Activated B cell treated with CpG ODN at 0.5 μM for 24 hours (primary cell): ENCODE data around the gene ABCD3. TPM values are rescaled to one million over a fixed set of nuclear protein-coding genes. Genes with fewer than 3 reads are reported as not detected.

Experiments used
- ATAC-seq: fragments of 200-7000 bp; cut with Tn5 transposase; one replicate; pipeline ENCODE4 v1.10.0; 2021; ENCODE audit warnings: low read depth, mild to moderate bottlenecking, moderate library complexity
- CTCF ChIA-PET: fragments of 350-600 bp; sonication (Branson Sonifier 250); formaldehyde crosslinking; loops from one replicate; lab custom pipeline; 2021; ENCODE audit warnings: antibody characterized with exemption; lab: Charles Lee
- POLR2A ChIA-PET: fragments of 350-600 bp; sonication (Branson Sonifier 250); formaldehyde crosslinking; loops from one replicate; lab custom pipeline; 2021; ENCODE audit warnings: antibody characterized with exemption; lab: Charles Lee
- DNase-seq: peaks from one replicate; pipeline ENCODE4 v3.0.0; 2022
- H3K27ac Mint-ChIP-seq: one replicate; pipeline ENCODE4 v1.8.0; 2020; ENCODE audit warnings: mixed read lengths
- H3K27me3 Mint-ChIP-seq: one replicate; pipeline ENCODE4 v1.8.0; 2021; ENCODE audit warnings: mixed read lengths
- H3K36me3 Mint-ChIP-seq: one replicate; pipeline ENCODE4 v1.8.0; 2021; ENCODE audit warnings: low read depth, mixed read lengths
- H3K4me1 Mint-ChIP-seq: one replicate; pipeline ENCODE4 v1.8.0; 2021; ENCODE audit warnings: mixed read lengths
- H3K4me3 Mint-ChIP-seq: one replicate; pipeline ENCODE4 v1.8.0; 2020; ENCODE audit warnings: mild to moderate bottlenecking, mixed read lengths
- H3K9me3 Mint-ChIP-seq: one replicate; pipeline ENCODE4 v1.8.0; 2020; ENCODE audit warnings: mixed read lengths
- CTCF ChIP-seq: fragments of 200-600 bp; IDR thresholded peaks from one replicate; pipeline ENCODE4 v1.8.0; 2022; ENCODE audit warnings: antibody characterized with exemption, mild to moderate bottlenecking
- intact Hi-C: fragments of 100-400 bp; cut with micrococcal nuclease; formaldehyde crosslinking; loops from one replicate; pipeline ENCODE4 v1.15.1; 2024
- total RNA-seq: library from RNA; stranded (reverse); gene quantifications from 2 replicates; pipeline ENCODE4 v1.2.3, GENCODE V29; 2022

ABCD3 gene
- total RNA-seq, 1 donor from 2014 or later: 23.2 TPM

DNA sequence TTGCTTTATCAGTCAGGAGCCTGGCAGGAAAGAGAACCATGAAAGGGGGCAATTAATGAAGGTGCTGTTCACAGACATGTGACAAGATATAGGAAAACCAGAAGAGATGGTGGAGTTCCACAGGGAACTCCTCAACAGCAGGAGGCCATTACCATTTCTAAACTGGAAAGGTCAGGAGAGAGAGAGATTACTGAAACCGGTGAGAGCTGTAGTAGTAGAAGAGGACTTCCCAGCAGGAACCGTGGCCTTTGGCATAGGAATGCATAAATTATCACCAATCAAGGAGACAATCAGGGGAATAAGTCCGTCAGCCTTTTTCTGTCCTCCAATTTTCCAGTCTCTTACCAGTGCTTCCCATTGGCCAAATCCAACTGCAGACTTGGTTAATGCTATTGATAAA, 23.0 kb upstream of the ABCD3 start:
- Mint-ChIP-seq H3K9me3 (peaks cover 2% of the 10 kb centered on the region), H3K4me3 (no peak overlapping the region), H3K36me3 (no peaks in the 10 kb centered on the region), H3K27ac (no peak overlapping the region), H3K4me1 (no peaks in the 10 kb centered on the region), H3K27me3 (peaks cover 21% of the 10 kb centered on the region)
- ATAC-seq (no peak), DNase-seq (no peak)
- intact Hi-C loops: no loop called here
- TF ChIP-seq CTCF: no peak
- CTCF ChIA-PET: no interaction called here
- POLR2A ChIA-PET: no interaction called here

- ATAC-seq: no peak
Observed at GRCh38 chr1:94395748-94396309, 22.4 kb upstream of the ABCD3 start.

DNA sequence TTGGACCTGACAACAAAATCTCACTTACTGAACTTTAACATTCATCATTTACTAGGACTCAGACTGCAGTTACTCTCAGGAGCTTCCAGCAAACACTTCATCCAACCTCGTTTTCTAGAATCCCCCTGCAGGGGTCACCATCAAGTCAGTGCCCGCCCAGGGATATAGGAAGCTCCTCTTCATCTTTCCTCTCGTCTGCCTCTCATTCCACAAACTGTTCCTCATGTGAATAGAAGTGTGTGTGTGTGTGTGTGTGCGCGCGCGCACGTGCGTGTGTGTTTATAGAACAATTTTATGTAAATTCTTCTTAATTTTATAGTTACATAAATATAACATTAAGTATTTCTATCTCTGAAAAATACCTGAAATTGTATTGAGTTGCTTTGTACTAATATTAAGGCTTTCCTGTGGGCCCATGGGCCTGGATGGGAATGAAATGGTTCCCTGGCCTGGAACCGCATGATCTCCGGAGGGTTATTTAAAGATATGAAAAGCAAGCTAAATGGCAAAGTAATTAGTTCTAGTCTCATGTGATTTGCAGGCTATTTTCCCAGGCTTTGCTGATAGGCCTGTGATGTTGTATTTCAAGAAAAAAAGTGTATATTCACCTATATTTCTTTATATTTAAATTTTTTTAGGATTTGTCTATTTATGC, 21.7 kb upstream of the ABCD3 start:
- intact Hi-C loops: no loop called here
- ATAC-seq: no peak
- no peak for TF ChIP-seq CTCF
- POLR2A ChIA-PET: no interaction called here
- Mint-ChIP-seq H3K9me3 (no peaks in the 10 kb centered on the region), H3K27ac (no peak overlapping the region), H3K36me3 (no peaks in the 10 kb centered on the region), H3K4me3 (no peak overlapping the region), H3K27me3 (peaks cover 19% of the 10 kb centered on the region), H3K4me1 (no peaks in the 10 kb centered on the region)
- DNase-seq: no peak
- CTCF ChIA-PET: interaction anchor here (1.1 kb wide), 1 partner anchor 67 kb away, joined by 4 read pairs; no protein-coding TSS in a partner anchor

More at GRCh38 chr1:94395748-94396309, 22.4 kb upstream of the ABCD3 start:
- H3K9me3 Mint-ChIP-seq: peaks cover 2% of the 10 kb centered on the region
- H3K27ac Mint-ChIP-seq: no peak overlapping the region
- intact Hi-C loops: no loop called here
- no peak for DNase-seq
- no peak overlapping the region for H3K4me3 Mint-ChIP-seq
- TF ChIP-seq CTCF: no peak
- peaks cover 21% of the 10 kb centered on the region for H3K27me3 Mint-ChIP-seq
- ChIA-PET CTCF (no interaction called here), POLR2A (no interaction called here)
- no peaks in the 10 kb centered on the region for H3K36me3 Mint-ChIP-seq
- no peaks in the 10 kb centered on the region for H3K4me1 Mint-ChIP-seq

DNA sequence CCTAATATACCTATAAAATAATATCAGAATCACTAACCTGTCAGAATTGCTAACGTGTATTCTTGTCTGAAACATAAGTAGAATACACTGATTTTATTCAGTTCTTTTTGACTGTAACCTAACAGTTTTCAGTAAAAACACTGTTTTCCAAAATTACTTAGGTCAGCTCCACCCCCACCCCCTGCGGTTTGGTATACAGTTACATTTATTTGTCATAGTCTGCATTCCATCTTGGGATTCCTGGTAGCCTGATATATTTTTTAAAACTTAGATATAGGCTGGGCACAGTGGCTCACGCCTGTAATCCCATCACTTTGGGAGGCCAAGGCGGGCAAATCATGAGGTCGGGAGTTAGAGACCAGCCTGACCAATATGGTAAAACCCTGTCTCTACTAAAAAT, 19.8 kb upstream of the ABCD3 start:
- POLR2A ChIA-PET: no interaction called here
- TF ChIP-seq CTCF: no peak
- CTCF ChIA-PET: no interaction called here
- Mint-ChIP-seq H3K4me1 (no peaks in the 10 kb centered on the region), H3K27me3 (peaks cover 12% of the 10 kb centered on the region), H3K27ac (no peak overlapping the region), H3K9me3 (no peaks in the 10 kb centered on the region), H3K4me3 (no peak overlapping the region), H3K36me3 (no peaks in the 10 kb centered on the region)
- intact Hi-C loops: no loop called here
- DNase-seq (no peak), ATAC-seq (no peak)

- Mint-ChIP-seq H3K27me3 (peaks cover 15% of the 10 kb centered on the region), H3K9me3 (no peaks in the 10 kb centered on the region), H3K36me3 (no peaks in the 10 kb centered on the region), H3K4me3 (no peak overlapping the region), H3K27ac (no peak overlapping the region), H3K4me1 (no peaks in the 10 kb centered on the region)
- no peak for TF ChIP-seq CTCF
- DNase-seq (no peak), ATAC-seq (no peak)
- ChIA-PET CTCF (no interaction called here), POLR2A (no interaction called here)
- intact Hi-C loops: no loop called here
Observed at GRCh38 chr1:94399453-94399852, 18.7 kb upstream of the ABCD3 start.
